Pulmonary artery endothelial cell (primary cell): Measurements from ENCODE around the gene GPRASP1. TPM values are rescaled to one million over a fixed set of nuclear protein-coding genes. Genes with fewer than 3 reads are reported as not detected.

Experiments
- DNase-seq: peaks from one replicate; pipeline ENCODE4 v3.0.0-alpha.2; 2011; ENCODE audit warnings: low read depth, low spot score
- total RNA-seq: library from RNA; depleted of rRNA; stranded (reverse); fragments of >200 nt; gene quantifications from 2 replicates; pipeline ENCODE4 v1.2.3, GENCODE V29; 2014

Gene GPRASP1
- total RNA-seq, 1 donor from 2014 or later: 1.1 TPM

- DNase-seq: no peak
These were observed 45.0 kb downstream of the GPRASP1 start for GRCh38 chrX:102696306-102696705.

GRCh38 chrX:102697494-102697893 is 46.2 kb downstream of the GPRASP1 start:
- no peak for DNase-seq

Other genes starting within 250 kb of the GPRASP1 start
- gene NXF2B, start 211.5 kb upstream of the GPRASP1 start, total RNA-seq: not detected in 2 replicates
- not detected in 2 replicates for gene TCP11X2, start 179.7 kb upstream of the GPRASP1 start, total RNA-seq
- gene TMSB15A, start 134.7 kb upstream of the GPRASP1 start, total RNA-seq: 3.2 and 4.5 TPM in 2 replicates
- gene ARMCX5, start 52.0 kb upstream of the GPRASP1 start, total RNA-seq: 20.8 and 22.0 TPM in 2 replicates
- 17.6 and 27.4 TPM in 2 replicates for gene GPRASP2, start 61.0 kb downstream of the GPRASP1 start, total RNA-seq
- 7.6 and 11.4 TPM in 2 replicates for gene GPRASP3, start 69.3 kb downstream of the GPRASP1 start, total RNA-seq